ENCODE data around the gene HOXA10.

DNA sequence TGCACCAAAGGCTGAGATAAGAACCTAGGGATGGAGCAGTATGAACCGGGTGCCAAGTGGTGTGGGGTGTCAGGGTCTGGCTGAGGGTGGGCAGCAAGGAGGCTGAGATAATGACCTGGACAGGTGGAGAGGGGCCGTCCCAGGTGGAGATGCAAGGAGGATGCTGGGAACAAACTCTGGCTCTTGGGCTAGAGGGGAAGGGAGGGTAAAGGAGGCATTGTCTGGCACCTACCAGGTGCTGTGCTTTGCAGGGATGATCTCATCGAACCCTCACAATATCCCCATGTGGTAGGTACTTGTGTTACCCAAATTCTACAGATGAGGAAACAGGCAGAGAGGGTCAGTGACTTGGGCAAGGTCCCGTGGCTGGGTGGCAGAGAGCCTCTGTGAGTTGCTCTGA, 45.7 kb upstream of the HOXA10 start:
- TF ChIP-seq, protein P1, sequence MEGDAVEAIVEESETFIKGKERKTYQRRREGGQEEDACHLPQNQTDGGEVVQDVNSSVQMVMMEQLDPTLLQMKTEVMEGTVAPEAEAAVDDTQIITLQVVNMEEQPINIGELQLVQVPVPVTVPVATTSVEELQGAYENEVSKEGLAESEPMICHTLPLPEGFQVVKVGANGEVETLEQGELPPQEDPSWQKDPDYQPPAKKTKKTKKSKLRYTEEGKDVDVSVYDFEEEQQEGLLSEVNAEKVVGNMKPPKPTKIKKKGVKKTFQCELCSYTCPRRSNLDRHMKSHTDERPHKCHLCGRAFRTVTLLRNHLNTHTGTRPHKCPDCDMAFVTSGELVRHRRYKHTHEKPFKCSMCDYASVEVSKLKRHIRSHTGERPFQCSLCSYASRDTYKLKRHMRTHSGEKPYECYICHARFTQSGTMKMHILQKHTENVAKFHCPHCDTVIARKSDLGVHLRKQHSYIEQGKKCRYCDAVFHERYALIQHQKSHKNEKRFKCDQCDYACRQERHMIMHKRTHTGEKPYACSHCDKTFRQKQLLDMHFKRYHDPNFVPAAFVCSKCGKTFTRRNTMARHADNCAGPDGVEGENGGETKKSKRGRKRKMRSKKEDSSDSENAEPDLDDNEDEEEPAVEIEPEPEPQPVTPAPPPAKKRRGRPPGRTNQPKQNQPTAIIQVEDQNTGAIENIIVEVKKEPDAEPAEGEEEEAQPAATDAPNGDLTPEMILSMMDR (IDR thresholded peaks at IDR 0.05): no peak
- no peak for TF ChIP-seq EP300 (IDR thresholded peaks at IDR 0.05)
- no peak for TF ChIP-seq POLR2A (IDR thresholded peaks at IDR 0.05)
- TF ChIP-seq POLR2AphosphoS5 (IDR thresholded peaks at IDR 0.05): no peak
